22Rv1 (cell line): ENCODE data around the gene GATB.
"Not testable (repeated sequence)": the region's sequence is repeated elsewhere in the genome, so short reads cannot be mapped to it uniquely, and the experiment has no call there.

Experiments used
- H3K27ac ChIP-seq: fragments of 450-650 bp; 2 replicates; pipeline ENCODE4 v1.5.1; 2017
- ZFX ChIP-seq: fragments of 450-650 bp; IDR thresholded peaks from 2 replicates; pipeline ENCODE4 v1.6.1; 2017; ENCODE audit warnings: antibody characterized with exemption, borderline replicate concordance
- TF ChIP-seq, protein P1 (sequence below): fragments of 450-650 bp; IDR thresholded peaks from 2 replicates; pipeline ENCODE4 v1.5.1; 2017; ENCODE audit warnings: mild to moderate bottlenecking

The GATB gene

GRCh38 chr4:151736361-151736760 is 24.4 kb downstream of the GATB start:
- TF ChIP-seq ZFX = no peak
- TF ChIP-seq, protein P1, sequence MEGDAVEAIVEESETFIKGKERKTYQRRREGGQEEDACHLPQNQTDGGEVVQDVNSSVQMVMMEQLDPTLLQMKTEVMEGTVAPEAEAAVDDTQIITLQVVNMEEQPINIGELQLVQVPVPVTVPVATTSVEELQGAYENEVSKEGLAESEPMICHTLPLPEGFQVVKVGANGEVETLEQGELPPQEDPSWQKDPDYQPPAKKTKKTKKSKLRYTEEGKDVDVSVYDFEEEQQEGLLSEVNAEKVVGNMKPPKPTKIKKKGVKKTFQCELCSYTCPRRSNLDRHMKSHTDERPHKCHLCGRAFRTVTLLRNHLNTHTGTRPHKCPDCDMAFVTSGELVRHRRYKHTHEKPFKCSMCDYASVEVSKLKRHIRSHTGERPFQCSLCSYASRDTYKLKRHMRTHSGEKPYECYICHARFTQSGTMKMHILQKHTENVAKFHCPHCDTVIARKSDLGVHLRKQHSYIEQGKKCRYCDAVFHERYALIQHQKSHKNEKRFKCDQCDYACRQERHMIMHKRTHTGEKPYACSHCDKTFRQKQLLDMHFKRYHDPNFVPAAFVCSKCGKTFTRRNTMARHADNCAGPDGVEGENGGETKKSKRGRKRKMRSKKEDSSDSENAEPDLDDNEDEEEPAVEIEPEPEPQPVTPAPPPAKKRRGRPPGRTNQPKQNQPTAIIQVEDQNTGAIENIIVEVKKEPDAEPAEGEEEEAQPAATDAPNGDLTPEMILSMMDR = no peak
- no peak overlapping the region for H3K27ac ChIP-seq

GRCh38 chr4:151731670-151732069 is 29.1 kb downstream of the GATB start:
- H3K27ac ChIP-seq = not testable (repeated sequence)

- H3K27ac ChIP-seq = no peak overlapping the region
- TF ChIP-seq, protein P1 = no peak
Observed at GRCh38 chr4:151729731-151730559, 30.9 kb downstream of the GATB start.

GRCh38 chr4:151728679-151729078 is 32.1 kb downstream of the GATB start:
- TF ChIP-seq, protein P1 = no peak
- no peak for TF ChIP-seq ZFX
- H3K27ac ChIP-seq = no peak overlapping the region

DNA sequence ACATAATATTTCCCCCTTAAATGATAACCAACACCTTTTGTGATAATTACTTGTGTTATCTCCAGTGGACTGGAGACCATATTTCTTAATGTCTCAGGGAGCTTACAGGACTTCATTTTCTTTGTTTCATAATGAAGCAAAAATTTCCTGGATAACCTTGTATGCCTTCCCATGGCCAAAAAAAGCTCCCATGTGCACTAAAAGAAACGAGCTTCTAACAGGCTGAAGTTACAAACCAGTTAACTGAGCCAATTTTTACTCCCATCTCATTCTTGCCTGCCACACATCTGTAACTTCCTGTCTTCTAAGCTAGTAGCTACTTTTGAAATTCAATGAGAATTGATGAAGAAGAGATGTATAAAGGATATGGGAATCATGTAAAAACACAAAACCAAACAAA is 32.8 kb downstream of the GATB start:
- TF ChIP-seq, protein P1 = no peak
- no peak for TF ChIP-seq ZFX
- no peak overlapping the region for H3K27ac ChIP-seq

DNA sequence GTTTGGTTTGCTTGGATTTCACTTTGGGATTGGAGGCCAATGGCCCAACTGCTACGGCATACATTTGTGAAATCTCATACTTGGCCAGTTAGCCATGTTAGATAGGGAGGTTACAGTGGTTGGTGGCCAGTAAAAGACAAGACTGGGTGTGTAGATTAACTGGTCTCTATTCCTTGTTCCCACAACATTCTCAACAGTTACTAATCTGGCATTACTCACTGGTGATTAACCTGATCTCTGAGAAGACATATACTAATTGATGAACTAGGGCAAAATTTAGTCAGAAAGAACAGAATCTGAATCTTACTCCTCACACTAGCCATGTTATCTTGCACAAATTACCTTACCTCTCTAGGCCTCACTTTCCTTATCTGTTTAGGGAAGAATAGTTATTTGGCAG is 33.4 kb downstream of the GATB start:
- no peak overlapping the region for H3K27ac ChIP-seq
- TF ChIP-seq ZFX = no peak
- TF ChIP-seq, protein P1 = no peak

GRCh38 chr4:151725087-151725486 is 35.7 kb downstream of the GATB start:
- no peak overlapping the region for H3K27ac ChIP-seq
- TF ChIP-seq, protein P1 = no peak
- TF ChIP-seq ZFX = no peak

- H3K27ac ChIP-seq = no peak overlapping the region
- TF ChIP-seq, protein P1 = no peak
- no peak for TF ChIP-seq ZFX
Observed at GRCh38 chr4:151721916-151722315, 38.9 kb downstream of the GATB start.
